H1 (cell line): ENCODE data around the gene PCDH18. TPM values are rescaled to one million over a fixed set of nuclear protein-coding genes. Genes with fewer than 3 reads are reported as not detected.

ENCODE experiments used
- CHD7 ChIP-seq: fragments of 300-600 bp; sonication (generic); IDR thresholded peaks from 2 replicates; pipeline ENCODE4 v1.7.1; 2012; ENCODE audit warnings: low read length, moderate library complexity, mild to moderate bottlenecking, inconsistent platforms; ENCODE audit not compliant: insufficient replicate concordance
- polyA plus RNA-seq, 7 experiments: library from polyadenylated mRNA; depleted of rRNA in 3 of 7; stranded (reverse) in 5 of 7; unstranded in 2 of 7; fragments of >200 nt in 5 of 7; fragments of 200-250 nt in 2 of 7; gene quantifications; 1 replicate in 5 of 7; 2 replicates in 1 of 7; 4 replicates in 1 of 7; pipeline versions ENCODE4 v1.2.1 to v1.2.3, GENCODE V29; 2011 to 2013; ENCODE audit warnings: missing spikeins in 2 of 7, mixed read lengths in 2 of 7
- total RNA-seq: library from RNA; stranded (reverse); fragmentation: NEBNext Ultra II Directional; extraction: Animal tissue kit (Norgen Biotek cat#: 25700); gene quantifications from 2 replicates; pipeline ENCODE4 v1.2.1, GENCODE V29; 2021

The PCDH18 gene
- total and polyA plus RNA-seq, 2 of the 8 experiments (the other 6 are each of a cell fraction or from before 2014, with no cell fraction given): 28.8 to 41.8 TPM

DNA sequence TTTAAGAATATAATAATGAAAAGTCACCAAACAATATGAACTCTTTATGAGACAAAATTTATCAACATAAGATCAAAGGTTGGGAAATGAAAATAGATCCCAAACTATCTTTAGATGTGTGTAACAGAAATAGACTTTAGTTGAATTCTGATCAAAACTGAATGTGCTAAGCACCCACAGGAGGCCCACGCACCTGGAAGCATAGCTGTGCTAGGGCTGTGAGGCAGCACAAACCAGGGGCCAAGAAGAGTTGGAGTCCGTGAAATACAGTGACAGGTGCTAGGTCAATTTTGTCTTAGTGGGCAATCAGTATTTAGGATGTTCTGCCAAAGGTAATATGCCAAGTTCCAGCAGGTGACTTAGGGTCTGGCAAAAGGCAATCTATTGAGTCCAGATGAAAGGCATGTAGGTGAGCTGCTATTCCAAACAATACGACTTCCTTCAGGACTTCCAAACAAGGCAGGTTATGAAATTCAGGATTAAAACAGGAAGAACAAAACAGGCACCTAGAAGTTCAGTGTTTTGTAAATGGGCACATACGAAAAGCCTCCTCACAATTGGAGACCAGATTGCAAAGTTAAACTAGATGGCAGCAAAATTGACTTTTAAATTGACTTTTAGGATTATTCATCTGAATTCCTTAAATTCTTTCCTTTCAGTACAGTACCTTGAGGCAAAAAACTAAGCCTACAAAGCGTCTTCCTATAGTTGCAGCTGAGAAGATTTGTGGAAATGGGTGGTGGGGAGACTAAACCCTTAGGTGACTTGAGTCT is 4.7 kb upstream of the PCDH18 start (continued):
- peak; percentile 99 for TF ChIP-seq CHD7
